Measurements from ENCODE around the gene ACADSB. TPM values are rescaled to one million over a fixed set of nuclear protein-coding genes. Genes with fewer than 3 reads are reported as not detected.

ACADSB gene
- total and polyA plus RNA-seq, 2 experiments from 2014 or later, result 3.7 to 6.5 TPM

GRCh38 chr10:123092635-123093414 is 84.0 kb downstream of the ACADSB start:
- Histone ChIP-seq H3K9me2 (ENCODE audit: insufficient read depth) (peaks cover 6% of the 10 kb centered on the region; the same call in 1 of the 2 replicates), H2AFZ (no peak overlapping the region), H3K79me2 (replicated peaks; ENCODE audit: insufficient read depth) (no peaks in the 10 kb centered on the region), H3F3A (replicated peaks; ENCODE audit: low read depth) (no peaks in the 10 kb centered on the region), H3K4me3 (no peak overlapping the region), H3K4me1 (ENCODE audit: insufficient read depth) (no peaks in the 10 kb centered on the region), H3K36me3 (ENCODE audit: insufficient read depth) (no peaks in the 10 kb centered on the region), H3K4me2 (no peak overlapping the region), H4K20me1 (replicated peaks; ENCODE audit: insufficient read depth) (no peaks in the 10 kb centered on the region), H3K27me3 (ENCODE audit: insufficient read depth) (no peaks in the 10 kb centered on the region), H3K27ac (ENCODE audit: low read depth) (no peak overlapping the region)
- Mint-ChIP-seq H3K27ac (no peak overlapping the region), H3K27me3 (ENCODE audit: insufficient read depth, low read depth, poor library complexity) (peaks cover 4% of the 10 kb centered on the region), H3K36me3 (ENCODE audit: low read depth) (no peaks in the 10 kb centered on the region), H3K4me3 (no peak overlapping the region), H3K4me1 (peaks cover 5% of the 10 kb centered on the region; the same call in 2 of the 3 replicates), H3K9me3 (no peaks in the 10 kb centered on the region; the same call in 2 of the 3 replicates)
- ATAC-seq (no peak), DNase-seq (ENCODE audit: low spot score) (no peak)
- TF ChIP-seq POLR2AphosphoS5 (IDR thresholded peaks at IDR 0.05; ENCODE audit: low read depth) (no peak), CTCF (conservative IDR thresholded peaks at IDR 0.05; ENCODE audit: low read depth in 2 of 2) (no peak), REST (IDR thresholded peaks at IDR 0.05; ENCODE audit: unreplicated experiment) (no peak), ZNF114 (CRISPR knock-in tag; IDR thresholded peaks at IDR 0.05) (no peak), CREB1 (CRISPR knock-in tag; IDR thresholded peaks at IDR 0.05; ENCODE audit: low read depth) (no peak), ZNF462 (CRISPR knock-in tag; IDR thresholded peaks at IDR 0.05) (no peak), EZH2 (IDR thresholded peaks at IDR 0.05; ENCODE audit: low read depth, unreplicated experiment) (no peak), EZH2phosphoT487 (IDR thresholded peaks at IDR 0.05; ENCODE audit: unreplicated experiment) (no peak)
